ENCODE data around the gene HYOU1. TPM values are rescaled to one million over a fixed set of nuclear protein-coding genes. Genes with fewer than 3 reads are reported as not detected.

HYOU1 gene
- total RNA-seq, 1 experiment from 2014 or later, result 228 TPM

- Histone ChIP-seq H3K79me2 (ENCODE audit: insufficient read depth, low read length) (peaks cover 4% of the 10 kb centered on the region; the same call in 1 of the 2 replicates), H3K27me3 (ENCODE audit: insufficient read depth, low read length) (no peaks in the 10 kb centered on the region), H3K4me2 (ENCODE audit: insufficient read depth, insufficient read length, low read length) (no peak overlapping the region), H3K18ac (ENCODE audit: insufficient read length, low read depth, low read length) (no peak overlapping the region), H3K9me3 (ENCODE audit: control insufficient read depth, low read depth, low read length) (no peaks in the 10 kb centered on the region), H2BK12ac (ENCODE audit: insufficient read length, low read depth, low read length) (no peak overlapping the region), H3K4me1 (ENCODE audit: insufficient read depth, low read length) (peaks cover 4% of the 10 kb centered on the region; the same call in 1 of the 2 replicates), H2AFZ (ENCODE audit: low read length) (no peak overlapping the region), H2AK5ac (ENCODE audit: insufficient read length, low read length) (no peak overlapping the region), H2BK120ac (ENCODE audit: low read depth, low read length, poor library complexity, severe bottlenecking) (no peak overlapping the region), H3K56ac (ENCODE audit: insufficient read length, low read depth, low read length) (no peak overlapping the region), H3K23ac (ENCODE audit: insufficient read length, low read depth, low read length) (no peak overlapping the region), H4K8ac (replicated peaks; ENCODE audit: insufficient read length, low read depth, low read length) (no peak overlapping the region), H3T11ph (ENCODE audit: low read length) (no peak overlapping the region), H2BK5ac (ENCODE audit: insufficient read length, low read length) (no peak overlapping the region), H2BK15ac (ENCODE audit: low read depth, low read length) (no peak overlapping the region), H3K14ac (ENCODE audit: insufficient read depth, low read length) (no peak overlapping the region), H2BK20ac (ENCODE audit: low read depth, low read length, poor library complexity, severe bottlenecking) (no peak overlapping the region), H3K79me1 (ENCODE audit: insufficient read depth, low read depth, low read length, poor library complexity, severe bottlenecking) (no peaks in the 10 kb centered on the region), H3K4ac (ENCODE audit: low read depth, low read length) (no peak overlapping the region), H3K9ac (ENCODE audit: extremely low read depth, insufficient read length, low read length) (no peak overlapping the region), H4K20me1 (ENCODE audit: control insufficient read depth, insufficient read depth, insufficient read length) (no peaks in the 10 kb centered on the region), H3K23me2 (ENCODE audit: insufficient read length, low read depth, low read length, poor library complexity, severe bottlenecking) (peaks cover 3% of the 10 kb centered on the region), H4K5ac (ENCODE audit: insufficient read length, low read depth, low read length) (no peak overlapping the region), H3K27ac (ENCODE audit: insufficient read length, low read depth, low read length) (no peak overlapping the region), H4K91ac (ENCODE audit: insufficient read length, low read depth, low read length) (no peak overlapping the region)
- no peaks in the 10 kb centered on the region for H3K27me3 Mint-ChIP-seq (ENCODE audit: low read depth)
- peak overlapping the region in 1 of 3 experiments; percentile 44; a peak in 1 of 7 replicates for H3K27ac Mint-ChIP-seq
- no peaks in the 10 kb centered on the region for H3K9me3 Mint-ChIP-seq
- H3K4me3 Mint-ChIP-seq, result no peak overlapping the region
- peaks cover 18 to 23% of the 10 kb centered on the region in 2 experiments for H3K4me1 Mint-ChIP-seq
- no peak for TF ChIP-seq CTCF (conservative IDR thresholded peaks at IDR 0.05)
- DNase-seq, result no peak
- H3K36me3 Mint-ChIP-seq (ENCODE audit: insufficient read depth in 1 of 3, low read depth in 3 of 3), result peaks cover 32 to 78% (median 76%) of the 10 kb centered on the region in 3 experiments; a peak in 6 of 7 replicates
Observed at GRCh38 chr11:119023741-119024140, 33.3 kb downstream of the HYOU1 start.

Measured in H9 (cell line).